HepG2 (cell line): ENCODE results near the gene STAB2. TPM values are rescaled to one million over a fixed set of nuclear protein-coding genes. Genes with fewer than 3 reads are reported as not detected.

Experiments used
- ATAC-seq: fragments of 200-7000 bp; cut with Tn5 transposase; 3 replicates; pipeline ENCODE4 v1.9.1; 2020; ENCODE audit warnings: mild to moderate bottlenecking, moderate library complexity
- BruUV-seq: library from RNA; stranded (reverse); fragments of 400-500 nt; replicated peaks from 2 replicates; lab custom pipeline; 2021; lab: Mats Ljungman, UMichigan
- CTCF ChIA-PET: fragments of 300-600 bp; formaldehyde crosslinking; extraction: SDS; loops from one replicate; lab custom pipeline; 2021; ENCODE audit warnings: low total read pairs, inconsistent platforms, low intra/inter-chr PET ratio; lab: Yijun Ruan, JAX
- POLR2A ChIA-PET: fragments of 350-600 bp; sonication (Branson Sonifier 250); formaldehyde crosslinking; loops from one replicate; lab custom pipeline; 2020; ENCODE audit warnings: antibody characterized with exemption, inconsistent platforms; lab: Yijun Ruan, JAX
- DNase-seq: peaks from one replicate; pipeline ENCODE4 v3.0.0-alpha.2; 2015; ENCODE audit warnings: low spot score
- FAIRE-seq: peaks from 3 replicates; lab custom pipeline; 2011; peaks lifted over from hg19 to GRCh38; lab: Jason Lieb, UNC
- H2AFZ ChIP-seq: one replicate; pipeline ENCODE4 v1.6.1; 2011; ENCODE audit warnings: low read length, inconsistent platforms
- H3K27ac ChIP-seq: fragments of 300-600 bp; 3 replicates; pipeline ENCODE4 v1.8.0; 2011; ENCODE audit warnings: mixed run types, mild to moderate bottlenecking, mixed read lengths, low read length, inconsistent platforms; ENCODE audit not compliant: insufficient read depth; ENCODE audit errors: extremely low read length
- H3K27me3 ChIP-seq, 2 experiments: fragments of 200-600 bp in 1 of 2; 2 replicates in 1 of 2; 3 replicates in 1 of 2; pipeline versions ENCODE4 v1.6.0 to v1.8.0; 2011; ENCODE audit warnings: low read length in 2 of 2, mild to moderate bottlenecking in 2 of 2, moderate library complexity in 2 of 2, inconsistent platforms in 1 of 2; ENCODE audit not compliant: insufficient read depth in 2 of 2, control insufficient read depth in 1 of 2
- H3K36me3 ChIP-seq, 2 experiments: fragments of 200-600 bp in 1 of 2; replicated peaks in 1 of 2; 2 replicates in 1 of 2; 3 replicates in 1 of 2; pipeline versions ENCODE4 v1.5.1 to v1.8.0; 2011; ENCODE audit warnings: low read length in 2 of 2, inconsistent platforms in 1 of 2; ENCODE audit not compliant: insufficient read depth in 2 of 2, control insufficient read depth in 1 of 2
- H3K4me1 ChIP-seq: 2 replicates; pipeline ENCODE4 v1.5.1; 2012; ENCODE audit warnings: low read length, inconsistent platforms; ENCODE audit not compliant: insufficient read depth
- H3K4me2 ChIP-seq: 2 replicates; pipeline ENCODE4 v1.6.0; 2011; ENCODE audit warnings: low read depth, low read length, inconsistent platforms
- H3K4me3 ChIP-seq, 3 experiments: fragments of 200-600 bp in 1 of 3; sonication (generic), shearing (Covaris generic) in 1 of 3; replicated peaks in 1 of 3; 2 replicates each; pipeline ENCODE4 v1.5.1; 2011 to 2016; ENCODE audit warnings: low read length in 3 of 3, inconsistent platforms in 2 of 3, low read depth in 2 of 3, mild to moderate bottlenecking in 2 of 3, control low read depth in 1 of 3, mixed read lengths in 1 of 3; ENCODE audit not compliant: insufficient read depth in 1 of 3
- H3K79me2 ChIP-seq: one replicate; pipeline ENCODE4 v1.6.1; 2011; ENCODE audit warnings: low read length, inconsistent platforms; ENCODE audit not compliant: insufficient read depth
- H3K9ac ChIP-seq: 2 replicates; pipeline ENCODE4 v1.6.0; 2011; ENCODE audit warnings: mild to moderate bottlenecking, low read depth, low read length, inconsistent platforms; ENCODE audit not compliant: insufficient read depth
- H3K9me3 ChIP-seq: 2 replicates; pipeline ENCODE4 v1.5.1; 2012; ENCODE audit warnings: mild to moderate bottlenecking, low read length
- H4K20me1 ChIP-seq: 2 replicates; pipeline ENCODE4 v1.6.0; 2011; ENCODE audit warnings: inconsistent platforms, mild to moderate bottlenecking, low read length, moderate library complexity; ENCODE audit not compliant: insufficient read depth
- CBX2 ChIP-seq, 2 experiments: fragments of 200-600 bp in 1 of 2; sonication (generic); formaldehyde crosslinking in 1 of 2; IDR thresholded peaks; 2 replicates each; pipeline versions ENCODE4 v1.7.0 to v1.8.1; 2018 to 2022; ENCODE audit warnings: low read depth in 2 of 2, low read length in 1 of 2, mild to moderate bottlenecking in 1 of 2, missing genetic modification reagents in 1 of 2
- CEBPB ChIP-seq: IDR thresholded peaks from 2 replicates; pipeline ENCODE4 v1.6.1; 2011; ENCODE audit warnings: low read depth, low read length, improper control_type of control experiment, borderline replicate concordance
- EED ChIP-seq: sonication (generic); formaldehyde crosslinking; IDR thresholded peaks from 2 replicates; pipeline ENCODE4 v1.5.0; 2020; ENCODE audit warnings: mild to moderate bottlenecking, missing genetic modification reagents
- NBN ChIP-seq: fragments of 450-650 bp; conservative IDR thresholded peaks from 2 replicates; pipeline ENCODE4 v1.6.1; 2017
- RELA ChIP-seq: sonication (generic); formaldehyde crosslinking; IDR thresholded peaks from 2 replicates; pipeline ENCODE4 v1.4.0; 2020; ENCODE audit warnings: missing genetic modification reagents
- SALL1 ChIP-seq: sonication (generic); formaldehyde crosslinking; IDR thresholded peaks from 2 replicates; pipeline ENCODE4 v1.8.0; 2022; ENCODE audit warnings: mild to moderate bottlenecking, missing genetic modification reagents
- SIN3A ChIP-seq: IDR thresholded peaks from 2 replicates; pipeline ENCODE4 v1.6.1; 2011; ENCODE audit warnings: low read depth, mild to moderate bottlenecking, control low read depth, low read length, borderline replicate concordance
- SP140L ChIP-seq: sonication (generic); formaldehyde crosslinking; IDR thresholded peaks from 2 replicates; pipeline ENCODE4 v1.4.0; 2020; ENCODE audit warnings: missing genetic modification reagents, borderline replicate concordance
- SPEN ChIP-seq: sonication (generic); formaldehyde crosslinking; IDR thresholded peaks from 2 replicates; pipeline ENCODE4 v1.5.1; 2020; ENCODE audit warnings: low read depth, mild to moderate bottlenecking, missing genetic modification reagents
- ZNF337 ChIP-seq: sonication (generic); formaldehyde crosslinking; IDR thresholded peaks from 2 replicates; pipeline ENCODE4 v1.5.1; 2020; ENCODE audit warnings: missing genetic modification reagents, low read depth, mild to moderate bottlenecking, borderline replicate concordance
- ZNF75D ChIP-seq: sonication (generic); formaldehyde crosslinking; IDR thresholded peaks from 2 replicates; pipeline ENCODE4 v1.8.1; 2023; ENCODE audit warnings: missing genetic modification reagents, mild to moderate bottlenecking, borderline replicate concordance
- ZNF883 ChIP-seq: sonication (generic); formaldehyde crosslinking; IDR thresholded peaks from 2 replicates; pipeline ENCODE4 v1.5.1; 2020; ENCODE audit warnings: mild to moderate bottlenecking, missing genetic modification reagents; ENCODE audit errors: not compliant biosample characterization
- WGBS: methylation state at CpG from one replicate; pipeline ENCODE4 v1.1.6; 2017; ENCODE audit warnings: low lambda C conversion rate; 5-methylcytosine and 5-hydroxymethylcytosine counted together
- in situ Hi-C: cut with HindIII; loops from 2 replicates; pipeline ENCODE4 v1.10.0; 2017; ENCODE audit warnings: low pct_unique_long_range_greater_than_20kb; ENCODE audit not compliant: extremely low pct_ligation_motif_present
- intact Hi-C: fragments of 100-400 bp; cut with micrococcal nuclease; formaldehyde crosslinking; loops from one replicate; pipeline ENCODE4 v1.10.0; 2022; ENCODE audit not compliant: unreplicated experiment
- polyA plus RNA-seq, 8 experiments: library from polyadenylated mRNA; depleted of rRNA in 3 of 8; stranded (reverse) in 7 of 8; unstranded in 1 of 8; fragments of >200 nt; fragmentation: Illumina TruSeq in 4 of 8; extraction: Trizol in 4 of 8; gene quantifications; 2 replicates each; pipeline versions ENCODE4 v1.2.1 to v1.2.3, GENCODE V29; 2011 to 2016; ENCODE audit warnings: low read depth in 4 of 8, missing spikeins in 1 of 8, mixed read lengths in 1 of 8; ENCODE audit not compliant: insufficient read depth in 1 of 8
- total RNA-seq, 5 experiments: library from RNA; depleted of rRNA; stranded (reverse); fragments of >200 nt; fragmentation: Illumina TruSeq; extraction: Trizol; gene quantifications; 2 replicates each; pipeline ENCODE4 v1.2.3, GENCODE V29; 2016; ENCODE audit warnings: low read depth in 1 of 5

STAB2 gene
- total and polyA plus RNA-seq, 2 of the 13 experiments (the other 11 are each of a cell fraction or from before 2014, with no cell fraction given): not detected

- ATAC-seq: no peak
- CTCF ChIA-PET: no interaction called here
Measured at GRCh38 chr12:103561174-103561573, 25.9 kb upstream of the STAB2 start.

GRCh38 chr12:103566398-103566797 is 20.7 kb upstream of the STAB2 start:
- TF ChIP-seq ZNF337: peak; percentile 98; the same call in 1 of the 2 replicates
- TF ChIP-seq NBN: no peak
- Histone ChIP-seq H2AFZ (no peak overlapping the region), H3K79me2 (no peaks in the 10 kb centered on the region), H3K27ac (no peak overlapping the region), H3K4me3 (no peak overlapping the region), H3K36me3 (no peaks in the 10 kb centered on the region), H3K27me3 (no peaks in the 10 kb centered on the region), H3K4me2 (no peak overlapping the region), H3K9me3 (peaks cover 20% of the 10 kb centered on the region), H4K20me1 (no peaks in the 10 kb centered on the region), H3K4me1 (no peaks in the 10 kb centered on the region), H3K9ac (no peak overlapping the region)
- ChIA-PET POLR2A (no interaction called here), CTCF (no interaction called here)
- 0% methylated on average over 1 of the region's 1 CpG for WGBS
- DNase-seq (no peak), FAIRE-seq (no peak), ATAC-seq (no peak)
- BruUV-seq: no TSS peak
- in situ Hi-C loops (no loop called here), intact Hi-C loops (no loop called here)

More at GRCh38 chr12:103561174-103561573, 25.9 kb upstream of the STAB2 start:
- H3K36me3 ChIP-seq: no peaks in the 10 kb centered on the region
- intact Hi-C loops (no loop called here), in situ Hi-C loops (no loop called here)
- no TSS peak for BruUV-seq
- H3K4me2 ChIP-seq: no peak overlapping the region
- H3K9me3 ChIP-seq: peaks cover 7% of the 10 kb centered on the region
- H2AFZ ChIP-seq: no peak overlapping the region
- DNase-seq: no peak
- H3K4me1 ChIP-seq: no peaks in the 10 kb centered on the region
- no peak for TF ChIP-seq ZNF883
- no peak for TF ChIP-seq CBX2 (IDR thresholded peaks at IDR 0.05; ENCODE audit: low read depth, low read length)
- TF ChIP-seq CBX2 (CRISPR knock-in tag; IDR thresholded peaks at IDR 0.05; ENCODE audit: low read depth): no peak
- TF ChIP-seq EED: no peak
- TF ChIP-seq RELA (CRISPR knock-in tag): no peak
- TF ChIP-seq SP140L (CRISPR knock-in tag): no peak
- TF ChIP-seq SIN3A: no peak
- TF ChIP-seq CEBPB: no peak
- no peak for TF ChIP-seq SPEN (CRISPR knock-in tag)
- no peak for TF ChIP-seq SALL1 (CRISPR knock-in tag)
- TF ChIP-seq ZNF75D (CRISPR knock-in tag): no peak
- no peaks in the 10 kb centered on the region for H3K79me2 ChIP-seq
- H3K27ac ChIP-seq: no peak overlapping the region
- POLR2A ChIA-PET: no interaction called here
- H4K20me1 ChIP-seq: no peaks in the 10 kb centered on the region
- H3K4me3 ChIP-seq: no peak overlapping the region
- 0% methylated on average over 5 of the region's 5 CpGs for WGBS
- no peak for FAIRE-seq
- no peak overlapping the region for H3K9ac ChIP-seq
- H3K27me3 ChIP-seq: no peaks in the 10 kb centered on the region
